SK-N-SH (cell line): Measurements from ENCODE around the gene TMCC3. TPM values are rescaled to one million over a fixed set of nuclear protein-coding genes. Genes with fewer than 3 reads are reported as not detected.

Source experiments
- CTCF ChIA-PET: fragments of 300-600, 350-600 bp; formaldehyde crosslinking; extraction: SDS; loops from one replicate; lab custom pipeline; 2021; lab: Yijun Ruan, JAX
- POLR2A ChIA-PET: fragments of 350-600 bp; sonication (Branson Sonifier 250); formaldehyde crosslinking; extraction: SDS; loops from one replicate; lab custom pipeline; 2020; ENCODE audit warnings: antibody characterized with exemption, inconsistent platforms; lab: Yijun Ruan, JAX
- DNase-seq: peaks from one replicate; pipeline ENCODE4 v3.0.0; 2012
- H2AFZ ChIP-seq: fragments of 200-600 bp; sonication (generic); 2 replicates; pipeline ENCODE4 v1.8.1; 2016; ENCODE audit warnings: antibody characterized with exemption, mild to moderate bottlenecking, low read depth
- H3F3A ChIP-seq: fragments of 200-600 bp; sonication (generic); replicated peaks from 2 replicates; pipeline ENCODE3; 2016; ENCODE audit warnings: antibody characterized with exemption, mild to moderate bottlenecking; ENCODE audit not compliant: insufficient read depth
- H3K27ac ChIP-seq, 2 experiments: fragments of 200-500 bp in 1 of 2; fragments of 200-600 bp in 1 of 2; sonication (Bioruptor generic) in 1 of 2; sonication (generic), shearing (Covaris generic) in 1 of 2; 2 replicates each; pipeline versions ENCODE4 v1.5.1 to v1.6.1; 2014 to 2016; ENCODE audit warnings: low read depth in 2 of 2, inconsistent platforms in 1 of 2, low read length in 1 of 2, mild to moderate bottlenecking in 1 of 2, mixed read lengths in 1 of 2
- H3K27me3 ChIP-seq: fragments of 200-600 bp; sonication (generic), shearing (Covaris generic); 2 replicates; pipeline ENCODE4 v1.6.1; 2016; ENCODE audit warnings: mixed run types; ENCODE audit not compliant: insufficient read depth
- H3K36me3 ChIP-seq, 2 experiments: fragments of 200-500 bp in 1 of 2; fragments of 200-600 bp in 1 of 2; sonication (Bioruptor generic) in 1 of 2; sonication (generic) in 1 of 2; replicated peaks in 1 of 2; 2 replicates each; pipeline versions ENCODE3 to v1.5.1; 2014 to 2016; ENCODE audit warnings: low read length in 1 of 2, mild to moderate bottlenecking in 1 of 2; ENCODE audit not compliant: insufficient read depth in 2 of 2, control insufficient read depth in 1 of 2
- H3K4me1 ChIP-seq, 2 experiments: fragments of 200-500 bp in 1 of 2; fragments of 200-600 bp in 1 of 2; sonication (Bioruptor generic) in 1 of 2; sonication (generic), shearing (Covaris generic) in 1 of 2; 2 replicates each; pipeline versions ENCODE4 v1.5.1 to v1.6.1; 2014 to 2016; ENCODE audit warnings: low read depth in 1 of 2, low read length in 1 of 2, mixed run types in 1 of 2; ENCODE audit not compliant: insufficient read depth in 2 of 2, control insufficient read depth in 1 of 2
- H3K4me2 ChIP-seq: fragments of 200-600 bp; sonication (generic), shearing (Covaris generic); 2 replicates; pipeline ENCODE4 v1.6.1; 2017; ENCODE audit warnings: mixed run types
- H3K4me3 ChIP-seq, 2 experiments: fragments of 200-500 bp in 1 of 2; fragments of 200-600 bp in 1 of 2; sonication (Bioruptor generic) in 1 of 2; sonication (generic), shearing (Covaris generic) in 1 of 2; 2 replicates each; pipeline versions ENCODE4 v1.5.1 to v1.8.1; 2014 to 2016; ENCODE audit warnings: low read depth in 2 of 2, inconsistent platforms in 1 of 2, low read length in 1 of 2, mild to moderate bottlenecking in 1 of 2, mixed read lengths in 1 of 2, moderate library complexity in 1 of 2
- H3K79me2 ChIP-seq: fragments of 200-600 bp; sonication (generic); 2 replicates; pipeline ENCODE4 v1.8.1; 2017; ENCODE audit warnings: mild to moderate bottlenecking; ENCODE audit not compliant: insufficient read depth
- H3K9ac ChIP-seq: fragments of 200-600 bp; sonication (generic); 2 replicates; pipeline ENCODE4 v1.6.1; 2017; ENCODE audit warnings: mixed run types
- H3K9me2 ChIP-seq: fragments of 200-600 bp; sonication (generic); 2 replicates; pipeline ENCODE4 v1.6.1; 2017; ENCODE audit warnings: mixed run types
- H3K9me3 ChIP-seq: fragments of 200-600 bp; sonication (generic); 2 replicates; pipeline ENCODE4 v1.6.1; 2017; ENCODE audit warnings: mixed run types, mild to moderate bottlenecking, moderate library complexity
- H4K20me1 ChIP-seq: fragments of 200-600 bp; sonication (generic); 2 replicates; pipeline ENCODE4 v1.6.1; 2017; ENCODE audit warnings: mild to moderate bottlenecking, mixed run types; ENCODE audit not compliant: insufficient read depth
- CTCF ChIP-seq: fragments of 200-600 bp; sonication (generic); IDR thresholded peaks from 2 replicates; pipeline ENCODE4 v1.6.1; 2017; ENCODE audit warnings: antibody characterized with exemption, mild to moderate bottlenecking, moderate library complexity
- FOXJ3 ChIP-seq: sonication (generic); formaldehyde crosslinking; IDR thresholded peaks from 2 replicates; pipeline ENCODE4 v1.5.1; 2020; ENCODE audit warnings: mild to moderate bottlenecking, missing genetic modification reagents
- GABPA ChIP-seq: IDR thresholded peaks from 2 replicates; pipeline ENCODE4 v1.4.0; 2012; ENCODE audit warnings: low read depth, mild to moderate bottlenecking
- GATA2 ChIP-seq: sonication (generic); formaldehyde crosslinking; IDR thresholded peaks from 2 replicates; pipeline ENCODE4 v1.5.0; 2020; ENCODE audit warnings: mild to moderate bottlenecking, missing genetic modification reagents
- IRF3 ChIP-seq: fragments of 150-350 bp; IDR thresholded peaks from 2 replicates; pipeline ENCODE4 v1.6.1; 2016; ENCODE audit warnings: mild to moderate bottlenecking, low read depth, low read length
- NFIC ChIP-seq: IDR thresholded peaks from 2 replicates; pipeline ENCODE4 v1.4.0; 2012; ENCODE audit warnings: borderline replicate concordance
- NRF1 ChIP-seq: IDR thresholded peaks from 2 replicates; pipeline ENCODE4 v1.6.1; 2012; ENCODE audit warnings: low read depth, mild to moderate bottlenecking, low read length
- PBX3 ChIP-seq: IDR thresholded peaks from 2 replicates; pipeline ENCODE4; 2012
- RAD21 ChIP-seq: IDR thresholded peaks from 2 replicates; pipeline ENCODE4 v1.6.1; 2012; ENCODE audit warnings: mild to moderate bottlenecking, low read length
- RCOR1 ChIP-seq: fragments of 150-350 bp; IDR thresholded peaks from 2 replicates; pipeline ENCODE4 v1.6.1; 2017; ENCODE audit warnings: antibody characterized with exemption, low read length
- RXRA ChIP-seq: IDR thresholded peaks from 2 replicates; pipeline ENCODE4 v1.4.0; 2012; ENCODE audit warnings: low read depth, mild to moderate bottlenecking, borderline replicate concordance
- TAF1 ChIP-seq: IDR thresholded peaks from 2 replicates; pipeline ENCODE4 v1.6.1; 2012; ENCODE audit warnings: low read depth, mild to moderate bottlenecking, low read length, moderate library complexity, borderline replicate concordance
- WGBS: methylation state at CpG from one replicate; pipeline ENCODE4 v1.1.6; 2017; ENCODE audit warnings: low lambda C conversion rate; 5-methylcytosine and 5-hydroxymethylcytosine counted together
- polyA plus RNA-seq, 3 experiments: library from polyadenylated mRNA; depleted of rRNA; stranded (reverse); fragments of >200 nt; gene quantifications; 2 replicates each; pipeline ENCODE4 v1.2.3, GENCODE V29; 2012

Gene TMCC3
- polyA plus RNA-seq, 1 of the 3 experiments (the other 2 are of a cell fraction), result 0.53 TPM

- no peak for DNase-seq
- TF ChIP-seq TAF1, result no peak
- TF ChIP-seq GATA2 (CRISPR knock-in tag), result no peak
- no peak for TF ChIP-seq PBX3
- TF ChIP-seq CTCF, result no peak
- no peak for TF ChIP-seq RCOR1
- no peak for TF ChIP-seq FOXJ3 (CRISPR knock-in tag)
- no peak for TF ChIP-seq RAD21
- no peak for TF ChIP-seq NFIC
- TF ChIP-seq NRF1, result no peak
- TF ChIP-seq IRF3, result no peak
- no peak for TF ChIP-seq RXRA
- TF ChIP-seq GABPA, result no peak
These were observed 114.1 kb downstream of the TMCC3 start for GRCh38 chr12:94536040-94536965.

More at GRCh38 chr12:94536040-94536965, 114.1 kb downstream of the TMCC3 start:
- H3K4me2 ChIP-seq, result no peak overlapping the region
- no peaks in the 10 kb centered on the region for H3F3A ChIP-seq
- H2AFZ ChIP-seq, result no peak overlapping the region
- no peaks in the 10 kb centered on the region for H3K9me3 ChIP-seq
- H3K27me3 ChIP-seq, result no peaks in the 10 kb centered on the region
- no peak overlapping the region for H3K9ac ChIP-seq
- H3K4me1 ChIP-seq, result peaks cover 0 to 2% of the 10 kb centered on the region in 2 experiments; a peak in 1 of 4 replicates
- ChIA-PET CTCF (interaction anchor here (1.0 to 2.5 kb wide), 4 partner anchors 9 to 402 kb away, joined by 3 to 14 read pairs (median 6); partner anchors contain the start of gene PLXNC1), POLR2A (interaction anchor here (0.7 kb wide), 1 partner anchor 332 kb away, joined by 5 read pairs; no protein-coding TSS in a partner anchor)
- no peaks in the 10 kb centered on the region for H3K36me3 ChIP-seq
- H3K27ac ChIP-seq, result no peak overlapping the region
- no peak overlapping the region for H3K4me3 ChIP-seq
- no peaks in the 10 kb centered on the region for H3K9me2 ChIP-seq
- 78% methylated on average over 11 of the region's 11 CpGs for WGBS
- H4K20me1 ChIP-seq, result no peaks in the 10 kb centered on the region
- no peaks in the 10 kb centered on the region for H3K79me2 ChIP-seq
